ENCODE results near the gene POGLUT3.

GRCh38 chr11:108538502-108538901 is 40.3 kb upstream of the POGLUT3 start:
- TF ChIP-seq ATF6 (CRISPR knock-in tag; IDR thresholded peaks at IDR 0.05) (no peak), TEAD4 (CRISPR knock-in tag; IDR thresholded peaks at IDR 0.05) (no peak), ERG (CRISPR knock-in tag; IDR thresholded peaks at IDR 0.05) (no peak), RELA (CRISPR knock-in tag; IDR thresholded peaks at IDR 0.05; ENCODE audit: borderline replicate concordance) (no peak), CTCF (IDR thresholded peaks at IDR 0.05) (no peak), ZNF512 (CRISPR knock-in tag; IDR thresholded peaks at IDR 0.05; ENCODE audit: borderline replicate concordance) (no peak), FOXP4 (CRISPR knock-in tag; IDR thresholded peaks at IDR 0.05) (no peak), FOXJ3 (CRISPR knock-in tag; IDR thresholded peaks at IDR 0.05; ENCODE audit: borderline replicate concordance) (no peak), ESRRA (CRISPR knock-in tag; IDR thresholded peaks at IDR 0.05; ENCODE audit: borderline replicate concordance) (no peak), E2F1 (CRISPR knock-in tag; IDR thresholded peaks at IDR 0.05) (no peak)
